ENCODE data around the gene CLASRP.

GRCh38 chr19:45107621-45108150, 68.8 kb downstream of the CLASRP start:
- TF ChIP-seq CTCF (IDR thresholded peaks at IDR 0.05; ENCODE audit: low read length) (no peak), EZH2 (optimal IDR thresholded peaks at IDR 0.05; ENCODE audit: low read depth, low read length) (no peak), EZH2phosphoT487 (IDR thresholded peaks at IDR 0.05; ENCODE audit: low read length) (no peak)
